ENCODE measurements around the gene EGFL7.

Gene EGFL7

DNA sequence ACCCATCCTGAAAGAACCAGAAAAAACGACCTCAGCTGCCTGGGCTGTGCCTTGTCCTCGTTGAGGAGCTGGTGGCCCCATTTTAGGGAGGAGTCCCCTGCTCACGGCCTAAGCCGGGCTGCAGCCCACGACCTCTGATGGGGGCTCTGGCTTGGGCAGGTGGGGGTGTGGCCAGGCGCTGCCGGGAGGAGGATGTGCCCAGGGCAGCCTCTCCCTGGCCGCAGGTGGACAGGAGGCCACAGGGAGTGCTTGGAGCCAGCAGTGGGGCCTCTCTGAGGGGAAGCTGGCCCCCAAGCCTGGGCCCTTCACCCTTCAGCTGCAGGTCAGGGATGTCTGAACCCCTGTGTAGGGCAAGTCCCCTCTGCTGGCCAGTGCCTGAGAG lies 52.2 kb downstream of the EGFL7 start:
- POLR2A ChIA-PET: interaction anchor here (0.7 to 6.4 kb wide), 3 partner anchors 8 to 46 kb away, joined by 3 to 79 read pairs (median 25); no protein-coding TSS in a partner anchor
- CTCF ChIA-PET: interaction anchor here (1.0 kb wide), 1 partner anchor 9 kb away, joined by 4 read pairs; no protein-coding TSS in a partner anchor
- H3K27ac ChIP-seq (ENCODE audit: extremely low read depth, low read depth, low read length): no peak overlapping the region
- no peaks in the 10 kb centered on the region for H3K9me3 ChIP-seq (ENCODE audit: control insufficient read depth, insufficient read depth, low read depth, low read length)
- H3K36me3 ChIP-seq (ENCODE audit: control insufficient read depth in 2 of 2, insufficient read depth in 1 of 2, low read length in 2 of 2): peaks cover 0 to 32% of the 10 kb centered on the region in 2 experiments; a peak in 2 of 3 replicates
- H3K4me3 ChIP-seq (ENCODE audit: low read depth, low read length): no peak overlapping the region
- no peaks in the 10 kb centered on the region for H3K4me1 ChIP-seq (ENCODE audit: control insufficient read depth, insufficient read depth, low read length)
- TF ChIP-seq ZNF621 (tag by site-specific recombination; IDR thresholded peaks at IDR 0.05) (no peak), ZSCAN5A (tag by site-specific recombination; IDR thresholded peaks at IDR 0.05) (no peak), ZNF335 (tag by site-specific recombination; conservative IDR thresholded peaks at IDR 0.05) (peak; percentile 40; the same call in 1 of the 2 replicates), ZSCAN16 (tag by site-specific recombination; IDR thresholded peaks at IDR 0.05) (no peak), ZNF19 (tag by site-specific recombination; IDR thresholded peaks at IDR 0.05; ENCODE audit: low read depth) (no peak), ZNF416 (tag by site-specific recombination; IDR thresholded peaks at IDR 0.05) (no peak), ZNF202 (tag by site-specific recombination; IDR thresholded peaks at IDR 0.05; ENCODE audit: borderline replicate concordance) (no peak), ZSCAN30 (tag by site-specific recombination; IDR thresholded peaks at IDR 0.05) (no peak), ZNF248 (tag by site-specific recombination; IDR thresholded peaks at IDR 0.05) (no peak), ZBTB17 (tag by site-specific recombination; IDR thresholded peaks at IDR 0.05) (no peak), SETDB1 (IDR thresholded peaks at IDR 0.05; ENCODE audit: insufficient read length, low read length) (no peak), ZNF16 (tag by site-specific recombination; IDR thresholded peaks at IDR 0.05; ENCODE audit: low read depth) (no peak), ZNF211 (tag by site-specific recombination; IDR thresholded peaks at IDR 0.05; ENCODE audit: low read depth) (no peak), GLI2 (tag by site-specific recombination; IDR thresholded peaks at IDR 0.05; ENCODE audit: borderline replicate concordance, low read depth) (no peak), HOXD13 (CRISPR knock-in tag; IDR thresholded peaks at IDR 0.05; ENCODE audit: borderline replicate concordance) (no peak), KLF1 (tag by site-specific recombination; IDR thresholded peaks at IDR 0.05) (0 out of 2 replicates have a peak, but pooled peaks have one; percentile 4), ZNF645 (tag by site-specific recombination; IDR thresholded peaks at IDR 0.05) (no peak), ZNF362 (tag by site-specific recombination; IDR thresholded peaks at IDR 0.05) (no peak), ZNF140 (tag by site-specific recombination; IDR thresholded peaks at IDR 0.05) (no peak)
- TF ChIP-seq, protein P1, sequence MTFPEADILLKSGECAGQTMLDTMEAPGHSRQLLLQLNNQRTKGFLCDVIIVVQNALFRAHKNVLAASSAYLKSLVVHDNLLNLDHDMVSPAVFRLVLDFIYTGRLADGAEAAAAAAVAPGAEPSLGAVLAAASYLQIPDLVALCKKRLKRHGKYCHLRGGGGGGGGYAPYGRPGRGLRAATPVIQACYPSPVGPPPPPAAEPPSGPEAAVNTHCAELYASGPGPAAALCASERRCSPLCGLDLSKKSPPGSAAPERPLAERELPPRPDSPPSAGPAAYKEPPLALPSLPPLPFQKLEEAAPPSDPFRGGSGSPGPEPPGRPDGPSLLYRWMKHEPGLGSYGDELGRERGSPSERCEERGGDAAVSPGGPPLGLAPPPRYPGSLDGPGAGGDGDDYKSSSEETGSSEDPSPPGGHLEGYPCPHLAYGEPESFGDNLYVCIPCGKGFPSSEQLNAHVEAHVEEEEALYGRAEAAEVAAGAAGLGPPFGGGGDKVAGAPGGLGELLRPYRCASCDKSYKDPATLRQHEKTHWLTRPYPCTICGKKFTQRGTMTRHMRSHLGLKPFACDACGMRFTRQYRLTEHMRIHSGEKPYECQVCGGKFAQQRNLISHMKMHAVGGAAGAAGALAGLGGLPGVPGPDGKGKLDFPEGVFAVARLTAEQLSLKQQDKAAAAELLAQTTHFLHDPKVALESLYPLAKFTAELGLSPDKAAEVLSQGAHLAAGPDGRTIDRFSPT (tag by site-specific recombination; IDR thresholded peaks at IDR 0.05): no peak
- TF ChIP-seq, protein P2, sequence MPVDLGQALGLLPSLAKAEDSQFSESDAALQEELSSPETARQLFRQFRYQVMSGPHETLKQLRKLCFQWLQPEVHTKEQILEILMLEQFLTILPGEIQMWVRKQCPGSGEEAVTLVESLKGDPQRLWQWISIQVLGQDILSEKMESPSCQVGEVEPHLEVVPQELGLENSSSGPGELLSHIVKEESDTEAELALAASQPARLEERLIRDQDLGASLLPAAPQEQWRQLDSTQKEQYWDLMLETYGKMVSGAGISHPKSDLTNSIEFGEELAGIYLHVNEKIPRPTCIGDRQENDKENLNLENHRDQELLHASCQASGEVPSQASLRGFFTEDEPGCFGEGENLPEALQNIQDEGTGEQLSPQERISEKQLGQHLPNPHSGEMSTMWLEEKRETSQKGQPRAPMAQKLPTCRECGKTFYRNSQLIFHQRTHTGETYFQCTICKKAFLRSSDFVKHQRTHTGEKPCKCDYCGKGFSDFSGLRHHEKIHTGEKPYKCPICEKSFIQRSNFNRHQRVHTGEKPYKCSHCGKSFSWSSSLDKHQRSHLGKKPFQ (tag by site-specific recombination; IDR thresholded peaks at IDR 0.05): no peak
- TF ChIP-seq, protein P3, sequence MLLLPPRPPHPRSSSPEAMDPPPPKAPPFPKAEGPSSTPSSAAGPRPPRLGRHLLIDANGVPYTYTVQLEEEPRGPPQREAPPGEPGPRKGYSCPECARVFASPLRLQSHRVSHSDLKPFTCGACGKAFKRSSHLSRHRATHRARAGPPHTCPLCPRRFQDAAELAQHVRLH (tag by site-specific recombination; IDR thresholded peaks at IDR 0.05): no peak
- TF ChIP-seq, protein P4, sequence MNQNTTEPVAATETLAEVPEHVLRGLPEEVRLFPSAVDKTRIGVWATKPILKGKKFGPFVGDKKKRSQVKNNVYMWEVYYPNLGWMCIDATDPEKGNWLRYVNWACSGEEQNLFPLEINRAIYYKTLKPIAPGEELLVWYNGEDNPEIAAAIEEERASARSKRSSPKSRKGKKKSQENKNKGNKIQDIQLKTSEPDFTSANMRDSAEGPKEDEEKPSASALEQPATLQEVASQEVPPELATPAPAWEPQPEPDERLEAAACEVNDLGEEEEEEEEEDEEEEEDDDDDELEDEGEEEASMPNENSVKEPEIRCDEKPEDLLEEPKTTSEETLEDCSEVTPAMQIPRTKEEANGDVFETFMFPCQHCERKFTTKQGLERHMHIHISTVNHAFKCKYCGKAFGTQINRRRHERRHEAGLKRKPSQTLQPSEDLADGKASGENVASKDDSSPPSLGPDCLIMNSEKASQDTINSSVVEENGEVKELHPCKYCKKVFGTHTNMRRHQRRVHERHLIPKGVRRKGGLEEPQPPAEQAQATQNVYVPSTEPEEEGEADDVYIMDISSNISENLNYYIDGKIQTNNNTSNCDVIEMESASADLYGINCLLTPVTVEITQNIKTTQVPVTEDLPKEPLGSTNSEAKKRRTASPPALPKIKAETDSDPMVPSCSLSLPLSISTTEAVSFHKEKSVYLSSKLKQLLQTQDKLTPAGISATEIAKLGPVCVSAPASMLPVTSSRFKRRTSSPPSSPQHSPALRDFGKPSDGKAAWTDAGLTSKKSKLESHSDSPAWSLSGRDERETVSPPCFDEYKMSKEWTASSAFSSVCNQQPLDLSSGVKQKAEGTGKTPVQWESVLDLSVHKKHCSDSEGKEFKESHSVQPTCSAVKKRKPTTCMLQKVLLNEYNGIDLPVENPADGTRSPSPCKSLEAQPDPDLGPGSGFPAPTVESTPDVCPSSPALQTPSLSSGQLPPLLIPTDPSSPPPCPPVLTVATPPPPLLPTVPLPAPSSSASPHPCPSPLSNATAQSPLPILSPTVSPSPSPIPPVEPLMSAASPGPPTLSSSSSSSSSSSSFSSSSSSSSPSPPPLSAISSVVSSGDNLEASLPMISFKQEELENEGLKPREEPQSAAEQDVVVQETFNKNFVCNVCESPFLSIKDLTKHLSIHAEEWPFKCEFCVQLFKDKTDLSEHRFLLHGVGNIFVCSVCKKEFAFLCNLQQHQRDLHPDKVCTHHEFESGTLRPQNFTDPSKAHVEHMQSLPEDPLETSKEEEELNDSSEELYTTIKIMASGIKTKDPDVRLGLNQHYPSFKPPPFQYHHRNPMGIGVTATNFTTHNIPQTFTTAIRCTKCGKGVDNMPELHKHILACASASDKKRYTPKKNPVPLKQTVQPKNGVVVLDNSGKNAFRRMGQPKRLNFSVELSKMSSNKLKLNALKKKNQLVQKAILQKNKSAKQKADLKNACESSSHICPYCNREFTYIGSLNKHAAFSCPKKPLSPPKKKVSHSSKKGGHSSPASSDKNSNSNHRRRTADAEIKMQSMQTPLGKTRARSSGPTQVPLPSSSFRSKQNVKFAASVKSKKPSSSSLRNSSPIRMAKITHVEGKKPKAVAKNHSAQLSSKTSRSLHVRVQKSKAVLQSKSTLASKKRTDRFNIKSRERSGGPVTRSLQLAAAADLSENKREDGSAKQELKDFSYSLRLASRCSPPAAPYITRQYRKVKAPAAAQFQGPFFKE (tag by site-specific recombination; IDR thresholded peaks at IDR 0.05; ENCODE audit: borderline replicate concordance): no peak

All from HEK293 (cell line).